ENCODE results near the gene OR56A5. TPM values are rescaled to one million over a fixed set of nuclear protein-coding genes. Genes with fewer than 3 reads are reported as not detected.

Gene OR56A5
- total RNA-seq, 2 experiments from 2014 or later = not detected

DNA sequence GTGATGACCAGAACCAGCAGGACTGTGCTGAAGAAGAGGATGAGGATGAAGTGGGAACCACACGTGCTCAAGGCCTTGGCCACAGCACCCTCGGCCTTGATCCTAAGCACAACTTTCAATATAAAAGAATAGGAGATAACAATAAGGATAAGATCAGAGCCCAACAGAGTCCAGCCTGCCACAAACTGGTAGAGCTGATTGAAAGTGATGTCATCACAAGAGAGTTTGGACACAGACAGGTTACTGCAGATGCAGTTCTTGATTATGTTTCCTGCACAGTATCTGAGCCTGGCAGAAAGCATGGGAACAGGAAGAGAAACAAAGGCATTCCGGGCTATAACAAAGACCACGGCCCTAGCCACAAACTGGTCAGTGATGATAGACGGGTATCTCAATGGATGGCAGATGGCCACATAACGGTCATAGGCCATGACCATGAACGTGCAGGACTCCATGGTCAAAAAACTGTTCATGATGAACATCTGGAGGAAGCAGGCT is 34.0 kb upstream of the OR56A5 start:
- intact Hi-C loops (cut with micrococcal nuclease) = no loop called here
- Mint-ChIP-seq H3K4me3 (no peak overlapping the region), H3K27me3 (peaks cover 3% of the 10 kb centered on the region), H3K36me3 (ENCODE audit: low read depth) (no peaks in the 10 kb centered on the region), H3K4me1 (ENCODE audit: low read depth) (no peaks in the 10 kb centered on the region), H3K27ac (no peak overlapping the region), H3K9me3 (no peaks in the 10 kb centered on the region)
- CTCF ChIA-PET = interaction anchor here (1.0 kb wide), 1 partner anchor 10 kb away, joined by 3 read pairs; no protein-coding TSS in a partner anchor
- TF ChIP-seq, protein P1, sequence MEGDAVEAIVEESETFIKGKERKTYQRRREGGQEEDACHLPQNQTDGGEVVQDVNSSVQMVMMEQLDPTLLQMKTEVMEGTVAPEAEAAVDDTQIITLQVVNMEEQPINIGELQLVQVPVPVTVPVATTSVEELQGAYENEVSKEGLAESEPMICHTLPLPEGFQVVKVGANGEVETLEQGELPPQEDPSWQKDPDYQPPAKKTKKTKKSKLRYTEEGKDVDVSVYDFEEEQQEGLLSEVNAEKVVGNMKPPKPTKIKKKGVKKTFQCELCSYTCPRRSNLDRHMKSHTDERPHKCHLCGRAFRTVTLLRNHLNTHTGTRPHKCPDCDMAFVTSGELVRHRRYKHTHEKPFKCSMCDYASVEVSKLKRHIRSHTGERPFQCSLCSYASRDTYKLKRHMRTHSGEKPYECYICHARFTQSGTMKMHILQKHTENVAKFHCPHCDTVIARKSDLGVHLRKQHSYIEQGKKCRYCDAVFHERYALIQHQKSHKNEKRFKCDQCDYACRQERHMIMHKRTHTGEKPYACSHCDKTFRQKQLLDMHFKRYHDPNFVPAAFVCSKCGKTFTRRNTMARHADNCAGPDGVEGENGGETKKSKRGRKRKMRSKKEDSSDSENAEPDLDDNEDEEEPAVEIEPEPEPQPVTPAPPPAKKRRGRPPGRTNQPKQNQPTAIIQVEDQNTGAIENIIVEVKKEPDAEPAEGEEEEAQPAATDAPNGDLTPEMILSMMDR (IDR thresholded peaks at IDR 0.05) = no peak
- ATAC-seq (no peak), DNase-seq (no peak)
- POLR2A ChIA-PET = no interaction called here

DNA sequence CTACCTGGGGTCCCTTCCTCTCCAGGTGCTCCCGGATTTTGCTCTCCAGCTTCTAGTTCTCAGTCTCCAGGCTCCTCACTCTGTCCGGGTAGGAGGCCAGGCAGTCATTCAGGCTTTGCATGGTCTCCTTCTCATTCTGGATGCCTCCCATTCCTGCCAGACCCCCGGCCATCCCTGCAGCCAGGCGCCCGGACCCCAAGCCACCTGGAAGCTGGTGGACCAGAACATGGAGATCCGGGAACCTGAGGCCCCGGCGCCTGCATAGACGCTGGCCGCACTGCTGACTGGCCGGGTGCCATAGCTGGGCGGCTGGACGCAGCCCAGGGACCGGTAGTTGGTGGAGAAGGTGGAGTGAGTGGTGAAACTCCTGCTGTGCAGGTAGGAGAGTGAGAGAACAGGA is 26.5 kb upstream of the OR56A5 start:
- ATAC-seq = no peak
- CTCF ChIA-PET = interaction anchor here (1.6 kb wide), 1 partner anchor 359 kb away, joined by 4 read pairs; no protein-coding TSS in a partner anchor

DNA sequence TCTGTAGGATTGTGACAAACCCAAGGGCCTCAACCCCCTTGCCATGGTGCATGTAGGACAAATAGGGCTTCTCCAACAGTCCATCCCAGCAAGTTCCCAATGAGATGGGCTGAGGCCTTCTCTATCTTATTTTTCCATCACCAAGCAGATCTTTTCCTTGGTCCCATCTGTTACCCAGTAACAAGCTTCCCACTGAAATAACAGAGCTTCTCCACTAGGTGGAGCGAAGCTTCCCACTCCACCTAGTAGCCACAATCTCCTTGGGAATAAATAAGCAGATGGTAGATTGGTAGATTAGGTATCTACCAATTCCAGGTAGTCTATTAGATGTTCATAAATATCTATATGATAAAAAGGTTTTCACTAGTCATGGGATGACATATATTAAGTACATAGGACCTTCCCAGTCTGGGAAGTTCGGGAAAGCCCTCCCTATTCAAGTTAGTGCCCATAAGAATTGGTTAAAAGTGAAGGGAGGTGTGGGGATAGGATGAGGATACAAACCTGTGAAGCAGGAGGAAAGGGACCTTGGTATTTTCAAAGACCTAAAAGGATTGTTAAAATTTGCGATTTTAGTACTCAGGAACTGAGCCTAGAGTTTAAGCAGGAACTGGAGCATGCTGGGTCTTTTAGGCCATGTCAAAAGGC is 24.4 kb upstream of the OR56A5 start:
- no peak for DNase-seq
- no peak for ATAC-seq
- H3K4me3 Mint-ChIP-seq = no peak overlapping the region
- TF ChIP-seq, protein P1 (IDR thresholded peaks at IDR 0.05) = peak; percentile 63
- ChIA-PET CTCF (interaction anchor here (0.7 to 1.3 kb wide), 5 partner anchors 9 to 370 kb away, joined by 3 read pairs; no protein-coding TSS in a partner anchor), POLR2A (no interaction called here)
- H3K4me1 Mint-ChIP-seq (ENCODE audit: low read depth) = no peaks in the 10 kb centered on the region
- H3K27me3 Mint-ChIP-seq = peaks cover 2% of the 10 kb centered on the region
- intact Hi-C loops (cut with micrococcal nuclease) = no loop called here
- no peaks in the 10 kb centered on the region for H3K36me3 Mint-ChIP-seq (ENCODE audit: low read depth)
- H3K9me3 Mint-ChIP-seq = no peaks in the 10 kb centered on the region
- H3K27ac Mint-ChIP-seq = no peak overlapping the region

More for the DNA sequence above, 26.5 kb upstream of the OR56A5 start:
- DNase-seq = no peak
- Mint-ChIP-seq H3K27ac (no peak overlapping the region), H3K27me3 (peaks cover 2% of the 10 kb centered on the region), H3K4me1 (ENCODE audit: low read depth) (no peaks in the 10 kb centered on the region), H3K36me3 (ENCODE audit: low read depth) (no peaks in the 10 kb centered on the region), H3K4me3 (no peak overlapping the region), H3K9me3 (no peaks in the 10 kb centered on the region)
- TF ChIP-seq, protein P1 (IDR thresholded peaks at IDR 0.05) = no peak
- intact Hi-C loops (cut with micrococcal nuclease) = no loop called here
- POLR2A ChIA-PET = no interaction called here

DNA sequence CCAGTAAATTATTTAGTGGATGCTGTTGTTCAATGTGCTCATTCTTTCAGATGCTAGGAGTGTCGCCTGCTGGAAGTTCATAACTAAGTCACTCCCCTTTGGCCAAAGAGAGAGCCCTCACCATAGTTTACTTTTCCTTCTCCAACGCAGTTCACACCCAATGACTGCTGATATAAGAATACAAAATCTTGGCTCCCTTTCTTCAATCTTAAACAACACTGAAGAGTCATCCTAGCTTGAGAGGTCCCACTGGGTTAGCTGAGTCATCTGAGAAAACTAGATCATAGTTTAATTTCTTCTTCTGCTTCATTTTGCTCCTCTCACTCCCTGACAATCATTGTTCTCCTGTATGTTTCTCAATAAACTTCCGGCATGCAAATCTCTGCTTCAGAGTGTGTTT is 23.9 kb upstream of the OR56A5 start:
- no peak overlapping the region for H3K4me3 Mint-ChIP-seq
- TF ChIP-seq, protein P1 (IDR thresholded peaks at IDR 0.05) = no peak
- DNase-seq (no peak), ATAC-seq (no peak)
- H3K36me3 Mint-ChIP-seq (ENCODE audit: low read depth) = no peaks in the 10 kb centered on the region
- POLR2A ChIA-PET = no interaction called here
- no peak overlapping the region for H3K27ac Mint-ChIP-seq
- CTCF ChIA-PET = interaction anchor here (0.7 to 1.3 kb wide), 5 partner anchors 9 to 370 kb away, joined by 3 read pairs; no protein-coding TSS in a partner anchor
- peaks cover 2% of the 10 kb centered on the region for H3K27me3 Mint-ChIP-seq
- intact Hi-C loops (cut with micrococcal nuclease) = no loop called here
- H3K9me3 Mint-ChIP-seq = no peaks in the 10 kb centered on the region
- no peaks in the 10 kb centered on the region for H3K4me1 Mint-ChIP-seq (ENCODE audit: low read depth)

DNA sequence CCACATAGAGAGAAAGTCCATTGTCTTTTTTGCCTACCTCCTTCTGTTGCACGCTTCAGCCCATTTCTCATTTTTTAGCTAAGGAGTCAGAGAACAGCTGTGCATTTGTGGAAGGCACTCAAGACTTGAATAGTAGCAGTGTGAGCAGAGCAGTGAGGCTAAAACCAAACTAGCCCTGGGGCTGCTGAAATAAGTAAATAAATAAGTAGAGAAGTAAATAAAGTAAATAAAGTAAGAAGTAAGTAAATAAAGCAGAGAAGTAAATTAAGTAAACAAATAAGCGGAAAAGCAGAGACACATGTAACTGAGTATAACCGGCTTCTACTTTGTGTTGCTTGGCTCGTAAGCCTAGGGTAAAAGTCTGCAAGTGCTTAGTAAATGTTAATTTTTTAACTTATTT is 20.9 kb upstream of the OR56A5 start:
- ATAC-seq = no peak
- no peak overlapping the region for H3K4me3 Mint-ChIP-seq
- no peaks in the 10 kb centered on the region for H3K36me3 Mint-ChIP-seq (ENCODE audit: low read depth)
- POLR2A ChIA-PET = no interaction called here
- no peaks in the 10 kb centered on the region for H3K4me1 Mint-ChIP-seq (ENCODE audit: low read depth)
- intact Hi-C loops (cut with micrococcal nuclease) = no loop called here
- TF ChIP-seq, protein P1 (IDR thresholded peaks at IDR 0.05) = no peak
- no peak overlapping the region for H3K27ac Mint-ChIP-seq
- H3K27me3 Mint-ChIP-seq = peaks cover 5% of the 10 kb centered on the region
- DNase-seq = no peak
- CTCF ChIA-PET = no interaction called here
- H3K9me3 Mint-ChIP-seq = no peaks in the 10 kb centered on the region
